Measurements from ENCODE around the gene PDIA5.
"Not testable (repeated sequence)": the region's sequence is repeated elsewhere in the genome, so short reads cannot be mapped to it uniquely, and the experiment has no call there.

The PDIA5 gene

GRCh38 chr3:123090728-123091531, 24.1 kb downstream of the PDIA5 start:
- peak in 1 of 56 donors; percentile 6 for DNase-seq

GRCh38 chr3:123092243-123092642, 25.4 kb downstream of the PDIA5 start:
- DNase-seq: no peak

- DNase-seq: no peak
Measured at GRCh38 chr3:123093696-123094095, 26.9 kb downstream of the PDIA5 start.

GRCh38 chr3:123094516-123095313, 27.9 kb downstream of the PDIA5 start:
- DNase-seq: no peak

GRCh38 chr3:123096126-123096525, 29.3 kb downstream of the PDIA5 start:
- no peak for DNase-seq

GRCh38 chr3:123096731-123097130, 29.9 kb downstream of the PDIA5 start:
- peak in 52 of 56 donors; percentile 15 to 83 (median 49) for DNase-seq

GRCh38 chr3:123098426-123099330, 31.9 kb downstream of the PDIA5 start:
- no peak for DNase-seq

- no peak for DNase-seq
Measured at GRCh38 chr3:123099331-123100192, 32.7 kb downstream of the PDIA5 start.

GRCh38 chr3:123100193-123100776, 33.5 kb downstream of the PDIA5 start:
- no peak for DNase-seq

GRCh38 chr3:123102249-123102648, 35.4 kb downstream of the PDIA5 start:
- no peak for DNase-seq

GRCh38 chr3:123102826-123103225, 36.0 kb downstream of the PDIA5 start:
- no peak for DNase-seq

GRCh38 chr3:123104550-123104949, 37.7 kb downstream of the PDIA5 start:
- DNase-seq: peak in 4 of 56 donors; percentile 5 to 53 (median 12)

- DNase-seq: no peak
Measured at GRCh38 chr3:123105201-123106189, 38.7 kb downstream of the PDIA5 start.

- DNase-seq: no peak
Measured at GRCh38 chr3:123110282-123110975, 43.6 kb downstream of the PDIA5 start.

GRCh38 chr3:123110976-123111615, 44.3 kb downstream of the PDIA5 start:
- no peak for DNase-seq

GRCh38 chr3:123111640-123112039, 44.8 kb downstream of the PDIA5 start:
- no peak for DNase-seq

- DNase-seq: no peak
Measured at GRCh38 chr3:123112232-123112631, 45.4 kb downstream of the PDIA5 start.

GRCh38 chr3:123112656-123113055, 45.8 kb downstream of the PDIA5 start:
- not testable (repeated sequence) for DNase-seq
